Stimulated activated CD8-positive, alpha-beta memory T cell treated with anti-CD3 and anti-CD28 coated beads, Interleukin-7, amount 100 ng/mL, for 1 hour (primary cell): ENCODE data around the gene FBLN1.

Experiments
- DNase-seq, 2 donors: peaks; one replicate each; pipeline ENCODE4 v3.0.0-alpha.2; 2020; ENCODE audit warnings: low read depth in 2 of 2

Gene FBLN1

GRCh38 chr22:45571089-45571488 lies 68.4 kb downstream of the FBLN1 start:
- DNase-seq, result no peak

- no peak for DNase-seq
Observed at GRCh38 chr22:45572444-45572843, 69.8 kb downstream of the FBLN1 start.

GRCh38 chr22:45574069-45574703 lies 71.5 kb downstream of the FBLN1 start:
- DNase-seq, result no peak

GRCh38 chr22:45575173-45575572 lies 72.5 kb downstream of the FBLN1 start:
- DNase-seq, result no peak

- no peak for DNase-seq
Observed at GRCh38 chr22:45575607-45576272, 73.1 kb downstream of the FBLN1 start.

GRCh38 chr22:45576273-45576625 lies 73.6 kb downstream of the FBLN1 start:
- no peak for DNase-seq

DNA sequence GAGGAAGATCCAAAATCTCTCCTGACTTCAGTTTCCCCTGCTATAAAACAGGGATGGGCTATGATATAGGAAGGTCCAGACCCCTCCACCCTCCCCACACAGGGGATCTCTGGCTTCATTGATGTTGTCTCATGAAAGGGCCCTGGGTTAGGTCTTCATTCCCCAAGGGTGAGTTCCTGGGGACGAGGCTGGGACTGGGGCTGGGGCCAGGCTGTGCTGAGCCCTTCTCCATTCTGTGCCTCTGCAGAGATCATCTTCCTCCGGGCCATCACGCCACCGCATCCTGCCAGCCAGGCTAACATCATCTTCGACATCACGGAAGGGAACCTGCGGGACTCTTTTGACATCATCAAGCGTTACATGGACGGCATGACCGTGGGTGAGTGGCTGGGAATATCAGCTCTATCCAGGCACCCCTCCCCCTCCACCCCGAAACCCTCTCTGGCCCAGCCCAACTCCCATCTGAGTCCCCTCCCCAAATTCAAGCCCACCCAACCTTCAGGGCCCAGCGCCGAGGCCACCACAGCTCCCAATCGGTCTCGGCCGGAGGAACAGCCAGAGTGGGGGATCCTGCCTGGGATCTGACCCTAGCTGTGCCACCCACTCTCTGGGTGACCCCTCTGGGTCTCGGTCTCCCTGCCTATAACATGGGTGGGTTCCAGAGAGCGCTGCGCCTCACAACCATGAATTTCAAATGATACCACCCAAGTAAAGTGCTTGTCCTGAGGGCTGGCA lies 74.2 kb downstream of the FBLN1 start:
- DNase-seq, result no peak

- DNase-seq, result peak; percentile 38 to 60
Observed at GRCh38 chr22:45577746-45578523, 75.3 kb downstream of the FBLN1 start.

DNA sequence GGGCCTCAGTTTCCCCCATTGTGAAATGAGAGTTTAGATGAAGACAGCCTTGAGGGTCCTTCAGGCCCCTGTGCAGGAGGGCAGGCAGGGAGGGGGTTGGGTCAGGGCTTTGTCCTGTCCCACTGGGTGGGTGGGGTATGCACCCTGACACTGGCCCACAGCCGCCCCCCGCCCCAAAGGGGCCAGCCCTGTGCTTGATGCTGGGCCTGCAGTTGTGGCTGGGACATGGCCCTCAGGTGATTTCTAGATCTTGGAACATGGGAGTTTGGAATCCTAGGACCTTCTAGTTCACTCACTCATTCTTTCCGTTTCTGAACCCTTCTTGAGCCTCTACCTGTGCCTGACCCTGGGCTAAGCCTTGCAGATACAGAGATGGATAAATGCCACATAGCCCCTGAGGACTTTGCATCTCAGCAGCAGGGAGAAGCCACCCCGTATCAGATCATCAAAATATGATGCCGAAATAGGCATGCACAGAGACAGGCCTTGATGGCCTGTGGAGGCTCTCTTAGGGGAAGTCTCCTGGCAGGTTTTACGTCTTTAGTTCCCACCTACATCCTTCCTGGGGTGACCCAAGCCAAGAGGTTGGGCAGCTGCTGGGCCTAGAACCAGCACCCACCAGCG lies 76.0 kb downstream of the FBLN1 start:
- no peak for DNase-seq

DNA sequence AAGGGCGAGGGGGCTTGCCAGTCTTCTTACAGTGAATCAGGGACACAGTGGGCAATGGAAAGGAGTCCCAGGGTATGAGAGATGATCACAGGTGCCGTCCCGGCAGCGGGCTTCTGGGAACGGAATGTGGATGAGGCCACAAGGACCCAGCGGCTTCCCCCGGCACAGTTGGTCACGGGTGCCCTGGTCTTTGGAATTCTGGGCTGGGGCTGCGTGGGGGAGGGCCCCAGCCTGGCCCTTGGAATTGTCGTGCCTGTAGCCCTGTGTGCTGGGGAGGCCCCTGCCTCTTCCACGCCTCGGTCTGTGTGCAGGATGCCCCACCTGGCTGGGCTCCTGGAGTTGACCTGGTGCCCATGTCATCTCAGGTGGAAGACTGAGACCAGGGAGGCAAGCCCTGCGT lies 76.6 kb downstream of the FBLN1 start:
- no peak for DNase-seq

DNA sequence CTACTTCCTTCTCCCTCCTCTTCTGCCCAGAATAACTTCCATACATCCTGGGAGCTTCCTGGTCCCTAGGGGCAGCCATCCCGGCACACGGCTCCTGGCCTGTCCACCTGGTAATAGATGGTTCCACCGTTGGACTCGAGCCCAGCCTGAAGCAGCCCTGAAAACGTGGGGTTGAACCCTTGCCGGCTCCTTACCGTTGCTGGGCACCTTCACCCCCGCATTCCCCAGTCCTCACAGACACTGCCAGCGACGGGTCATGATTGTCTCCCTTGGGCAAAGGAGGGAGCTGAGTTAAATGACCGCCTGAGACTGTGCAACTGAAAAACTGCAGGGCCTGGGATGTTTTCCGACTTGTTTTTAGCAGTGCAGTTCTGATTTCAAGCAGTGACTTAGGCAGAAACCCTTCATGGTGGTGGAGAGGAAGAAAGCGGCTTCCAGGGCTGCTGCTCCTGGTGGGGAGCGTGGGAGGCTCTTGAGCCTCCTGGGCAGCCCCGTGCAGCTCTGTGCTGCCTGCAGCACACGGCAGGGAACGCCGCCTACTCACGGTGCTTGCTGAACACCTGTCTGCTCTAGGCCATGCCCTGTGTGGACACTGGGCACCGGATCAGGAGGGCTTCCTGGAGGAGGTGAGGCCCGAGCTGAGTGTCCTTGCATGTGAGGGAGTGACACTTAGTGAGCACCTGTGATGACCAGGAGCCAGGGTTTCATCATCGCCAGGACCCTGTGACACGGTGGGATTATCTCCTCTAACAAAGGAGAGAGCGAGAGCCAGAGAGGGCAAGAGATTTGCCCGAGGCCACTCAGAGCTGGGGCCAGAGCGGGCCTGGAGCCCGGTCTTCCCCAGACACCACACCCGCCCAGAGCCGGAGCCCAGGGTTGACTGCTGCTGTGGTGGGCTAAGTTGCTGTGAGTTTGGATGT lies 77.4 kb downstream of the FBLN1 start:
- DNase-seq, result no peak

DNA sequence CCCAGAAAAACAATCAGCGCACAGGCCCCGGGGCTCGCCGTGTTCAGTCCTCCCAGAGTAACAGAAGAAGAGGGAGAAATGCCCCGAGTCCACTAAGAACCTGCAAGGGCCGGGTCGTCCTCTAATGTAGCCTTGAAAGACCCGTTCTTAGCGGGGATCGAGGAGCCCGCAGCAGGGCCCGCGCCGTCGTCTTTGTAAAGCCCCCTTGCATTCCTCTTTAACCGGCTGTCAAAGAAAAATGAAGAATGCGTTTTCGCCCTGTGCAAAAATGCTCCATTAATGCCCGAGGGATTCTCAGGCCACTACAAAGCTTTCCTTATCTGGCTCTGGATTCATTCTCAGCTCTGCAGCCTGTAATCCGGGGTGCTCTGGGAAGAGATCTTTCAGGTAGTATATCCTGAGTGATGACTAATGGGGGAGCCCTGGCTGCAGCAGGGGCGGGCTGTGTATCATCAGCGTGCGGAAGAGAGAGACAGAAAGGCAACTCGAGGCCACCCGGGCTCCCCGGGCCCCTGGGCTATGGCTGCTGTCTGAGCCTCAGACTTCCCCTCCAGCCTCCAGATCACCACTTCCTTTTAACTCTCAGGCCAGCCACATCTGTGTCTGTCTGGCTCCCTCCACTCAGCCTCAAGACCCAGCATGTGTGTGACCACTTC lies 78.2 kb downstream of the FBLN1 start:
- no peak for DNase-seq

- DNase-seq, result no peak
Observed at GRCh38 chr22:45581549-45582080, 78.9 kb downstream of the FBLN1 start.

- no peak for DNase-seq
Observed at GRCh38 chr22:45582236-45582954, 79.7 kb downstream of the FBLN1 start.

GRCh38 chr22:45582955-45583320 lies 80.3 kb downstream of the FBLN1 start:
- DNase-seq, result no peak

GRCh38 chr22:45583504-45583903 lies 80.8 kb downstream of the FBLN1 start:
- DNase-seq, result no peak

DNA sequence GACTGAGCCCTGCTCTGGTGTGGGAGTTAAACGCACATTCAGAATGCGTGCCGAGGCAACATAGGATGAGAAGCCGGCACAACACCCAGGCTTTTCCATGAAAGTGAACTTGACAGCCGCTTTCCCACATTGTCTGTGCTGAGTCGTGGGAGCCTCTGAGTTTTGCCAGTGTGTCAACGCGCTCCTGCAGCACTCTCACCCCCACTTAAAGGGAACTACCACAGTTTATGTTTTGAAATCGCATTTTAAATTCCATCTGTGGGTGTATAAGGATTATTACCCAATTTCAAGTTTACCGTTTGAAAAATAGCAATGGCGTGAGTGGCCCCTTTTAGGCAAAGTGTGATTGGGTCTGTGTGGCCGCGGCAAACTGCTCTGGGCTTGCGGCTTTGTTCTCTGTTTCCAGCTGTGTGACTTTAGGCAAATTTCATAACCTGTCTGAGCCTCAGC lies 81.5 kb downstream of the FBLN1 start:
- no peak for DNase-seq

DNA sequence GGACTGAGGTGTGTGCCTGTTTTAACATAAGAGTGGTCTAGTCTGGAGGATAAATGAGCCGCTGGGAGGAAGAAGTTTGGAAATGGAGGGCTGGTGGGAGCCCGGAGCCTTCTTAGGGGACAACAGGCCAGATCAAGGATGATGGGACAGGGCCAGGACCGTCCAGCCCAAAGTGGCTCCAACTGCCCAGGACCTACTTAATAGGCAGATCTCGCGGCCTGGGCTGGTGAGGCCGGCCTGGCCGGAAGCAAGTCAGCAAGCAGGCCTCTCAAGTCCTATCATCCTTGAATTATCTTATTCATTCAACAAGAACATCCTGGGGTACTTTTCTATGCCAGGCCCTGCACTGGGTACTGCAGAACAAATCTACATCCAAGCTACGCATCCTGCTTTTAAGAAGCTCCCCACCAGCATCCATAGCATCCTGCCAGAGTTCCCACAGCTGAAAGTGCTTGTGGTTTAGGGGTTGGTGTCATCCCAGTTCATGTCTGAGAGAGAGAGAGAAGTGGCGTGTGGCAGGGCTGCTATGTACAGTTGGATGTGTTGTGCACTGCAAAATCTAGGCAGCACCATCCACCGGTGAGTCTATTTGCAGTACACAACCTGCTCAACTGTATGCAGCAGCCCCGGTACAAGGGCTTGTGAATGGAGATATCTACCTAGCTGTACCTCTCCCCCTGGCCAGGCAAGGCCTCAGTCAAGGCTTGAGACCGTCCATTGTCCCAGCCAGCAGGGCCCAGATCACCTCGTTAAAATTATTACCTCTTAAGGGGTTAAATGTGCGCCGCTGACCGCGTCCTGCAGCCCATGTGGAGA lies 82.1 kb downstream of the FBLN1 start:
- no peak for DNase-seq

GRCh38 chr22:45585437-45585755 lies 82.7 kb downstream of the FBLN1 start:
- DNase-seq, result no peak
